IPS DF 4.7 (cell line): ENCODE data around the gene CCND2.
A peak's percentile ranks its signal among the peaks of the same experiment; 100 is the strongest.

Experiments used
- DNase-seq: peaks from one replicate; pipeline ENCODE4 v3.0.0-alpha.2; 2013; ENCODE audit warnings: low spot score; ENCODE audit errors: extremely low read depth

Gene CCND2

DNA sequence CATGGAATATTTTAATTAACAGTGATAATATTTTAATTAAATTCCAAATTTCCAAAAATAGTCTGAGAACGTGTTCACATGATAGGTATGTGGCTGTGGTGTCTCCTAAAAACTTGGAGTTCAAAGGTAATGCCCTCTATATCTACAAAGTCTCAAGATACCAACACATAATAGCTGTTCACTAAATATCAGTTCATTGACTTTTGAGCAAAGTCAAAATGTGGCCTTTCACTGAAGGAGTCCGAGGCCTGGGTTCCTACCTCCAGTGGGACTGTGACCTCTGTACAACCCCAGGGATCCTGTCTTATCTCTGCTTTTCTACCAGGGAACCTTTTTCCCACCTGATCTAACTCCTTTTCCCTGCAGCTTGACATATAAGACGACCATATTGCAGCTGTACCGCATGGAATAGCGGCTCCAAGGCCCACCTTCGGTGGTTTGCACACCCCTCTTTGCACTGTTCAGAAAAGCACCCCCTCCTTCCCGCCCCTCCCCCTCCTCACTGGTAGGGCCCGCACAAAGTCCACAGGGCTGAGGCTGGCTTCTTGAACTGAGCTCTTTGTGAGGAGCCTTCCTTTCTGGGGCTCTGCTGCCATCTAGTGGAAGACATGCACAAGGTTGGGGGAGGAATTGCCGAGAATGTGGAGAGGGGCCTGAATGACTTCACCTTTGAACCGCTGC lies 3.1 kb downstream of the CCND2 start:
- DNase-seq = peak; percentile 86

DNA sequence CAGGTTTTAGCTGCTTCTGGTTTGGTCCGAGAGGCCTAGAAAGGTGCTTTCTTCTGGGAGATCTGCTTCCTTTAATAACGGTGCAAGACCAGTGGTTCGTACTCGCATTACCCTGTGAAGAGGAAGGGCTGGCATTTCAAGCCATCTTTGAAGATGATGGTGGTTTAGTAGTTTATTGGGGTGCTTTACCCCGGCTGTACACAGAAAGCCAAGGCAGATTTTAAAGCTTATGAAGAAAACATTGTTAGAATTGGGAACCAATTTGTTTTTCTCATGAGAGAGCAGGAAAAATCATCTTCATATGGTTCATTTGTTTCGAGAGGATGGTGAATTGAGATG lies 3.6 kb downstream of the CCND2 start:
- no peak for DNase-seq

DNA sequence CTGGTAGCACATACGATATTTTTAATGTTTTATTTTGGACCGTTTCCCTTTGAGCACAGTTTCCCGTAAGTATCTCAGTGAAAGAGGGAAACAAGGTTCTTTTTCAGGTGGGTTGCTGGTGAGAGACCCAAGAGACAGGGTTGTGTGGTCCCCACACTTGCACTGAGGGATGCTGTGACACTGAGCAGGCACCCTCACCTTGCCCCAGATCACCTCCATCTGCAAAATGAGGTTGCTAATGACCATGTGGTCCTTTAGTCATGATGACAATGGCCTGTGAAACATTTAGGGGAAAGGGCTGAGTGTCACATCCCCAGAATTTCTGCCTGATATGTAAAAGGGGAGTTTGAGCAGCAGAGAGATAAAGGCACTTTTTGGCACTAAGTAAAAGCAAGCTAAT lies 4.3 kb downstream of the CCND2 start:
- DNase-seq = no peak

DNA sequence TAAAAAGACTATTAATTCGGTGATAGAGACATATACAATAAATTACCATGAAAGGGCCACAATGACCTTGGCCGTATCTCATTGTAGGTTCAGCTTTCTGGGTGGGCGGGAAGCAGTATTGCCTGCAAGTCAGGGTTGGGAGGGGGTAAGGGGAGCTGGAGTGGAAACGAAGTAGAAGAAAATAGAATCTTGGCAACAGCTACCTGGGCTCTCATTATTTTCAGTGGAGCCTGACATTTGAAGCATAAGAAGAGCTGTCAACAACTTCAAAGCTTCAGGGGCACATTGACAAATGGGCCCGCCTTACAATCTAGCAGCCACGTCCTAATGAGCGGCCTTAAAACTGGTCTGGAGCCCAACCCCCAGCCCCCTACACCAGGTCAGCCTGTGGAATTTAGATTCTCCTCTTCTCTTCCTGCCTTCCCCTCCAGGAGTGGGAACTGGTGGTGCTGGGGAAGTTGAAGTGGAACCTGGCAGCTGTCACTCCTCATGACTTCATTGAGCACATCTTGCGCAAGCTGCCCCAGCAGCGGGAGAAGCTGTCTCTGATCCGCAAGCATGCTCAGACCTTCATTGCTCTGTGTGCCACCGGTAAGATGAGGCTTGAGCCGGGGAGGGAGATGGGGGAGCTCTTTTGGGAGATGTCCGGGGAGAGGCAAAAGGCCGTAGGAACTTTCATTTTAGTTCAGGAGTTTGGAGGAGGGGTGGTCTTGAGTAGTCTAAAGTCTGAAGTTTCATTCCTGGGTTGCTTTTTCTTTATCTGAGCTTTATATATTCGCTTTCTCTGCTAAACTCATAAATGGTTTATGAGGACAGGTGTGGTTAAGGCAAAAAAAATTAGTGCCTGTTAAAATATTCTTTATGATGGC lies 5.0 kb downstream of the CCND2 start:
- DNase-seq = no peak

DNA sequence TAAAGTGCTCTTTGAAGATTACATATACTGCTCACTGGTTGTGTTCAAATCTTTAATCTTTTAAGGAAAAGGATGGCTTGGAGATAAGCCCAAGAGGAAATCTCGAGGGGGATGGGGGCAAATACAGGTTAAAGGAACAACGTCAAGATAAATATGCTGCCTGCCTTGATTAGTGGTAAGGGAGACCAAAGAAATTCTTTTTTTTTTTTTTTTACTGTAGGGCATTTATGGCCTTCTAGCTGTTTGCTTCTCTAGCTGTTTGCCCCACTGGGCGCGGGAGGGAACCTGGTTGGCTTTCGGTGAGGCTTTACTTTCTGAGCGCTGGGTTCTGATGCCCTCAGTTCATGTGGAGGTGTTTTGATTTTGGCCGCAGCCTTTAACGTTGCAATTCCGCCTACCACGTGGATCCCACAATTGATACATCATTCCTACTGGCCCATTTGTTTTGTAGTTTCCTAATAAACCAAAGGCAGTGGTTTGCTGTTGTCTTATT lies 5.7 kb downstream of the CCND2 start:
- DNase-seq = no peak

DNA sequence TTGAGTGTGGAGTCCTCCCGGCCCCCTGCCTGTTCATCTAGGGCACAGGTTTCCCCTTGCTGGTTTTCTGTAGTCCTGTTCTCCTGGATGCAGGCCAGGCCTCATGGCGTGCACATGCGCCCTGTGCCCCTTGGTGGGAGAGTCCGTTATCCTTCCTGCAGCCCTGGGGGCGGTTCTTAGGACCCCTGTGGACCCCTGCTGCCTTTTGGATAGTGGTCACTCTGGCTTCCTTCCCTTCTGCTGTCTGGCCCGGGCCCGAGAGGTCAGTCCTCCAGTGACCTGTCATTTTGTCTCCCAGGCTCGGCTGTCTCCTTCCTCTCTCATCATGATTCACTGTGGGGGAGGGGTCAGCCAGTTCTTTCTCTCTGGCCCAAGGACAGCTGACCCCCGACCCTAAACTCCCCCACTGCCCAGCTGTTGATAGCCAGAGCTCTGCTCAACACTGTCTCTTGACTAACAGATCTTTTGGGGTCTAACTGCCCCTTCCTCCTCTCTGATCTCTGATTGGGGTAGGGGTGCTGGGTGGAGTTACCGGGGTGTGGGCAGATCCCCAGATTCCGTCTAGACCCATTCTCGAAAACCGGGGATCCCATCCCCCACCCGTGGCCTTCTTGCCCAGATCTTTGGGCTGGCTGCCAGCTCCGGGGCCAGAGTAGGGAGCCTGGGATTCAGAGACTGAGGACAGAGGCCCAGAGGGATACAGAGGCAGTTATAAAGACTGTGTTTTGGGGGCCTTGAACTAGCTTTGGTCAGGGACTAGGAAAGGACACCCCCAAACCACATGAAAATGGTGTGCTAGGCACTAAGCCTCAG lies 7.0 kb downstream of the CCND2 start:
- DNase-seq = no peak

DNA sequence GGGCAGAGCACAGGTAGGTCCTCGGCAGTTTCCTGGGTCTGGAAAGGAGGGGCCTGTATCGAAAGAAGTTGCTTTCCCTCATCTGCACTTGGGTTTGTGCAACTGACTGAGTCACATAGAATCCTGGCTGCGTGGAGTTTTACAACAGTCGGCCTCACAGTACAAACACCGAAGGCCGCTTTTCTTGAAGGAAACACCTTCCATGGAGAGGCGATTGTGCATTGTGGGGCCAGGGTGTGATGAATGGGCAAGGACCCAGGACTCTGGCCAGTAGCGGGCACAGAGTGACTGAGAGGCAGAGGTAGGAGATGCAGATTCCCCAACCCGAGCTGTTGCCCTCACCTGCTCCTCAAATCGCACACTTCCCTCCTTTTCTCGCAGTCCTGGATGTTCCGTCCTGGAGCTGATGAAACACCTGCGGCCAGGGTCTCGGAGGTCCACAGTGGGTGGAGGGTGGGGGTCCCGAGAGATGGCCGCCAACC lies 7.7 kb downstream of the CCND2 start:
- DNase-seq = no peak

DNA sequence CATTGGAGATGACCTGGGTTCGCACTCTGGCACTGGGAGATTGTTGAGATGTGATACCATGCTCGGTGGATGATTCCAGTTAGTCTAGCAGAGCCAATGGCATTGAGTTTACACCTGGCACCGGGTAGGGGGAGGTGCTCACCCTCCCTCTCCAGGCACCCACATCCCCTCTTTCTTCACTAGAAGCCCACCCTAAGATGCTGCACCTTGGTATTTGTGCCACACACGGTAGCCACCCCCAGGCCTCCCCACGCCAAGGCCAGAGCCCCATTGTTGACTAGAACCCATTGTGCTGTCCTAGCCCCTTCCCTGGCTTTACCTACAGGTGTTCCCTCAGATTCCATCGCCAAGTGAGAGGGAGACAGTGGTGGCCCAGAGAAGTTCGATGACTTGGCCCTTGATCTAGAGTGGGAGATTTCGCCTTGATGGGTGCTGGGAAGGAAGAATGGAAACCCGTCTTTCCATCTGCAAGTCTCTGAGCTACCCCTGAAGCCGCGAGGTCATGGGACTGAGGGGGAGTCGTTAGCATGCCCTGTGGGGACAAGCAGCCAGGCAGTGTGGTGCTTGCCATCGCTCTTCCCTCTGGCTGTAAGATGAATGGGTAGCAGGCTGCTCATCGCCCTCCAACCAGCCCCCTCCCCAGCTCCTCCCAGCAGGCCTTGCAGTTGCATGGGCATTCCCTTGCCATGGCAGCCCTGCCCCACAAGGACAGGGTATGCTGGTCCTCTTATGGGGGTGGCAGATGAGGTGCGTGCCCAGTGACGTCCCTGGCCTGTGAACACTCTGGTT lies 8.7 kb downstream of the CCND2 start:
- no peak for DNase-seq

DNA sequence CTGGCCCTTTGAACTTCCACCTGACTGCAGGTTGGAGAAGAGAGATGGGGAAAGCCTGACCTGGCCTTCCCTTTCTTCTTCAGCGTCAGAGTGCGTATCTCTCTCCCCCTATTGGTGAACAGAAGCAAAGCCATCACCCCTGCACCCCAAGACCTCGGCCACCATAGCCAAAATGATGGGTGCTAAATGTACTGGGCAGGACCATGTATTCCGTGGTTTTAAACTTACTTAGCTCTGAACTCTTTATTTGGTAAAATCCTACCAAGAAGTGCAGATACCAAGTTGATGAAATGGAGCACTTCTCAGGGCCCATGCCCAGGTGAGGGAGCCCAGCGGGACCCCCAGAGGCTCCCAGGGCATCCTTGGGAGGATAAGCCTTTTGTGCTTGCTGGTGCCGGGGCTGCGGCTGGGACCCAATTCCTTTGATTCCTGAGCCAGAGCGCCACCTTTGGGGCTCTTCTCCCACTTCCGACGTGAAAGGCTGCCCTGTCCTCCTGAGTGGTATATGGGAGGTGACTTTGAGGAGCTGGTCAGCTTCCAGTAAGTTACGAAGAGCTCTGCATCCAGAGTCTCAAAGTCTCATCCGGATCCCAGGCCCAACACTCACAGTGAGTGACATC lies 9.4 kb downstream of the CCND2 start:
- no peak for DNase-seq

DNA sequence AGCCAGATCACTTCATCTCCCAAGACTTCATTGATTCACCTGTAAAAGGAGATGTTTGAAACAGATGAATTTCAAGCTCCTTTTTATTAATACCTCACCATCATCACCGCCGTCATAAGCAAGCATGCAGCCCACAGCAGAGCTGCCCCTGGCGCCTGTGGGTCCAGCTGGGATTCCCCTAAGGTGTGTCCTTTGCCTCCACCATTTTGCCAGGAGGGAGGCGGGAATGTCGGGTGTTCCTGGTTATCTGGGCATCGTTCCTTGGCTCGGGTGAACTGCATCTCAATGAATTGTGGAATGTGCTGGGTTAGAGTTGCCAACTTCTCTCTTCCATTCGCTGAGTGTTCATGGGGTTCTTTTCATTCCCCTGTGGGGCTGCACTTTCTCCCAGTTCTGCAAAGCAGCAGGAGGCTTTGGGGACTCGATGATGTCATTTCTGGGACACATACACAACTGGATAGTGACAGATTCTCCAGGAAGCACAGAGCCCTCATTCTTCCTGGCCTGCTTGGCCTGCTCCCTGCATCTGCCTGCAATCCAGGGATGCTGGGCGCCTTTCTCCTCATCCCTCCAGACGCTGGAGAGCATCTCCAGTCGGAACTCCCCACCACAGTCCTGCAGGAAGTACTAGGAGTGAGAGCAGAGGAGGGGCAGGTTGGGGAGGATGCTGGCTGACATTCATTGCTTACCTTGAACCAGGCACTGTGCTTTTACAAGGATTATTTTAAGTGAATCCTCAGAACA lies 10.1 kb downstream of the CCND2 start:
- DNase-seq = no peak

DNA sequence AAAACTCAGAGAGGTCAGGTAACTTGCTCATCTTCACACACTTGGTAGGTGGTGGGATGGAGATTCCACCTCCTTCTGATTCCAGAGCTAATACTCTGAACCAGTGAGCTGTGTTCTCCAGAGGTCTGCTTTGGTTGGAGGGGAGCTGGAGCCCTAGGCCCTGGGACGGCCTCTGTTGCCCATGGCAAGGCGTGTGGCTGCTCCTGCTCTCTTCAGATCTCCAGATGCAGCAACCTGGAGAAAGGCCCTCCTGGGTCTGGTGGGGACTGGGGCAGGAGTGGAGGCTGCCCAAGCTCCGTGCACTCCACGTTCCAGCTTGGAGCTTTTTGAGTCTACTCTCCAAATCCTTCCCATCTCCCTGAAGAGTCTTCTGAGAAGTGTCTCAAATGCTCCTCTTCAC lies 10.7 kb downstream of the CCND2 start:
- no peak for DNase-seq

DNA sequence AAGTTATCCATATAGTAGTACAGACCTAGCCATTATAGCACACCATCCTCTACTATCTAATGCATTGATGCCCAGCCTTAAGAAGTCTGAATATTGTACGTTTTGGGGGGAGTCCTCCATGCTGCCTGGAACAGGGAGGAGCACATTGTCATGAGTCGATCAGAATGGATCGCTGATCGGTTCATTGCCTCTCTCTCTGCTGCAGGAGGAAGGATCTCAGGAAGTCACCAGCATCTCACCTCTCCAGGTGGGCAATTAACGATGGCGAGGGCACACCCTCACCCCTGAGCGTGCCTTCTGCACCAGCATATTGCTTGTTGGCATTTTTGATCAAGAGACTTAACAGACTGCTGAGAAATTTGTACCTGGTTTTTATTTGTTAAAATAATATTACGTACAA lies 11.5 kb downstream of the CCND2 start:
- no peak for DNase-seq

DNA sequence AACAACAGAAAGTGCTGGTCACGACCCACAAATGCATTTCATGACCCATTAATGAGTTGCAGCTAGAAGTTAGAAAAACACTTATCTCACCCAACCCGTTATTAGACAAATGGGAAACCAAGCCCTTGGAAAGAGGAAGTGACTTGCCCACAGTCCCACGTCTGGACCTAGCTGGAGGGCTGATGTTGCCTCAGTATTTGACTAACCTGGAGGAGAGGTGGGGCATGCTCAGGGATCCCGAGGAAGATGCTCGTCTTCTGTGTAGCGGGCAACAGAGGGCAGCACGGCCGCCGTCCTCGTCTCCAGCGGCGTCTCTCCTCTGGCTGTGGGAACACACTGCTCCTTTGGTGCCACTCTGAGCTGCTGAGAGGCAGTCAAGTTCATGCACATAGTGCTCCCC lies 12.7 kb downstream of the CCND2 start:
- no peak for DNase-seq

DNA sequence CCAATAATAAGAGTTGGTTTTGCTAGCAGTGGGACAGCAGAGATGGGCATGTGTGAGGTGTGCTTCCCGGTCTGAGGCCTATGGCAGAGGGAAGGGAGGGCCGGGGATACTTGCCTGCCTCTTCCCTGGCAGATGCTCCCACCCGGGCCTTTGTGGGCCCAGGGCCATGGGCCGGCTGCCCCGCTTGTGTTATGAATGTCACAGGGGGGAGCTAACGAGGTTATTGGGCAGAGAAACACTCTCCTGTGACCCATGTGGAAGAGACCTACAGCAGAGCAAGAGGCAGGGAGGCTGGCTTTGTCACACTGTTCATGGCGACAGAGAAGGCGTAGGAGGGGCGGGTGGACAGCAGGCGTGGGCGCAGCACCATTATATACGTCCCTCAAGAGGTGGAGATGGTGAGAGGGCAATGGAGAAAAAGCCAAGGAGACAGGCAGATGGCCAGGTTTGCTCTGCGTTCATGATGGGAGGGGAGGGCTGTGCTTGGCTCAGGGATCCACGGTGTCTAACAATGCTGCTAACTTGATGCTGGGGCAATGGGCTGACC lies 13.3 kb downstream of the CCND2 start:
- no peak for DNase-seq

DNA sequence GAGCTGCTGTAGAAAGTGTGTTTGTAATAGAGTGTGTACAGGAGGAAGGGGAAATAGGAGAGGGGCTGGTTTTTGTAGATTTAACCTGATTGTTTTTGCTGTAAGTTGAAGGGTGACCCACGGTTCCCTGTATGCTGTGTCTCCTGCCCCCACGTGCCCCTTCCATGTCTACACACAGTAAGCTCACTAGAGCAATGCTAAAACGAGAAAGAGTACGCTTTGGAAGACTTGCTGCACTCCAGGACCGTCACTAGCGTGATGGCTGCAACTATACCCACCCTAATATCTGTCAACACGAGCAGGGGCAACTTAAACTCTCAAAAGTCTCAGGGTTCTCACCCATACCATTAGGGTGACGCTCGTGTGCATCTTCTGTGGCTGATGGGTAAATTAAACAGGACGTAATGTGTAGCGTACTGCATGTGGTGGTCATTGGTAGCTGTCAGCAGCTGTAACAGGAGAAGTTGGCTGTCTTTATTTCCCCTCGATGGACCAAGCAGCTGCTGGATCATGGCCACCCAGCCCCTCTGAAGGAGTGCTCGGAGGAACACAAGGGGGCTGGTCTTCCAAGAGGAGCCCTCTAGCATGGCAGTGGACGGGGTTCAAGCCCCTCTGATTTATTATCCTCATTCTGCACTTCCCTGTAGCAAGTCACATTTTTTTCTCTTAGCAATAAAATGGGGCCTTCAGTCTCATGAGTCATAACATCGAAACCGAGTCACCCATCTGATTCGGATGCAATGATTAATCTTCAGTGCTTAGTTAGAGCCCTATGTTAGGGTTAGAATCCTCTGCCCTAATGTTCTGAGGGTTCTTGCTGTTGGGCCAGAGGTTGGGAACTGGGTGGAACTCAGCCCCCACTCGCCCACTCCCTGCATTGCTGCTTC lies 14.0 kb downstream of the CCND2 start:
- no peak for DNase-seq

DNA sequence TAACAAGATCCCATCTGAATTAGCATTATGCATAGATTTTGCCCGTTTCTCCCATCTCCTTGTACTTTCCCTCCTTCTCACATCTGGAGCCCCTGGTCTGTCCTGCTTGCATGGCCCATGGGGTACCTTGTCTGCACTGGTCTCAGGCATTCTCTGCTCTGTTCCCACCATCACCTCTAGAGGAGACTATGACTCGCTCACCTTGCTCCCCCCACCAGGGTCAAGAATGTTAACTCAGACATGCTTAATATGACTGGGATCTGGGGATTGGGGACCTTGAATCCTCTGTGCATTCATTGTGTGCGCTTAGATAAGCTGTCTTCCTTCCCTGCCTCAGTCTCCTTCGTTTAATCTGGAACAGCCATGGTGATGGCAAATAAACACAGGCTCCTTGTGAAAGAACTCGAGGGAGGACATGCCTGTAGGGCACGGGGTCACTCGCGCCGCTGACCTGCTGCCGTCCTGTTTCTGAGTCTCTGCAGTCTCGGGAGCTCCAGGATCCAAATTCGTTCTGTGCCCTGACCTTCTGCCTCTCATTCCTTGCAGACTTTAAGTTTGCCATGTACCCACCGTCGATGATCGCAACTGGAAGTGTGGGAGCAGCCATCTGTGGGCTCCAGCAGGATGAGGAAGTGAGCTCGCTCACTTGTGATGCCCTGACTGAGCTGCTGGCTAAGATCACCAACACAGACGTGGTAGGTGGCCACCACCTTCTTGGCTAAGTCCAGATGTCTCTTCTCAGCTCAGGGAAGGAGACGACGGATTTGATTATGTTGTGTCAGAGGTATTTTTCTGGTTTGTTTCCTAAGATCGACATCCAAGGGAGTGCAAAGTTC lies 15.0 kb downstream of the CCND2 start:
- no peak for DNase-seq

DNA sequence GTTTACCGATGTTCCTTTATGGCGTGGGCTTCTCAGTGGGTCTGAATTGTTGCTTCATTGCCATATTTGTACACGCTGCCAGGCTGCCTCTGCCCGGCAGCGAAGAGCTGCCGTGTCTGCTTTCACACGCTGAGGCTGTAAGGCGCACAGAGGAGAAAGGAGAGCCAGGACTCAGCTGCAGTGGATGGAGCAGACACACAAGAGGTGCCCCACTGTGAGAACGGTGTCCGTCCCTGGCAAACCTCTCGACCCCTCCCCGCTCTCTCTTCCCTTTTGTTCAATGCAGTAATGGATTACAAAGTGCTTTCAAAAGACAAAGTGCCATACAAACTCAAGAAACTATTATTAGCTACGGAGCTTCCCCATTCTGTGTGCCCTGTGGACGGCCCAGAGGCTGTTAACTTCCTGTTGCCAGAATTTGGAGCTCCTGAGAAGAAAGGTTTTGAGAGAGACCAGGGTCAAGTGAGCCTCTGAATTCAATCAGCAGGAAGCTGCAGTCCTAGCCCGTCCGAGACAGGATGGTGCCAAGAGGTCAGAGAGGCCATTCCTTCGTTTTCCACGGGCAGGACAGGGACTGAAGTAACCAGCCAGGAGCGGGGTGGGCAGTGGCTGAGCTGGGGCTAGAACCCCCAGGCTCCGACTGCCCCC lies 15.8 kb downstream of the CCND2 start:
- no peak for DNase-seq
